ENCODE results near the gene TACC2.

TACC2 gene

DNA sequence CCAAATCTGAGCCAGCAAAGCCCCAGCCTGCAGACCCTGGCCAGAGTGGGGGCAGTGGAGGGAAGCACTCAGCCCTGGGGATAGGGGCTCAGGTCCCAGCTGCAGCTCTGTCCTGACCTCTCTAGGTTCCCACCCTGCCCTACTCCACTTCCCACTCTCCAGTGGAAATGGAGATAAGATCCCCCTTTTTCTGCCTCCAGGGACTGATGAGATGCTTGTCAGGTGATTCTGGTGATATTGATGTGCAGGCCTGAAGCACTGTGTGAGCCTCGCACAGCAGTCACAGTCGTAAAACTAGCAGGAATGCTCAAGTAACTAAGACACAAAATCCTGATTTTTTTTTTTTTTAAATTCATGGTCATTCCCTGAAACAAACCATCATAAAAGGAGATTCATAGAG is 227.1 kb downstream of the TACC2 start:
- Histone ChIP-seq H3K4me3 (ENCODE audit: insufficient read depth, low read depth, low read length, poor library complexity, severe bottlenecking) (no peak overlapping the region), H3K27ac (ENCODE audit: insufficient read depth, low read length, poor library complexity, severe bottlenecking) (no peak overlapping the region), H3K36me3 (ENCODE audit: control insufficient read depth, insufficient read depth, low read length) (no peaks in the 10 kb centered on the region), H3K9me3 (ENCODE audit: control insufficient read depth, low read length) (no peaks in the 10 kb centered on the region), H3K4me1 (ENCODE audit: control insufficient read depth, insufficient read depth, low read length, poor library complexity, severe bottlenecking) (no peaks in the 10 kb centered on the region), H3K27me3 (replicated peaks; ENCODE audit: control insufficient read depth, insufficient read depth, low read length, poor library complexity, severe bottlenecking) (no peaks in the 10 kb centered on the region)
- no peak for DNase-seq

DNA sequence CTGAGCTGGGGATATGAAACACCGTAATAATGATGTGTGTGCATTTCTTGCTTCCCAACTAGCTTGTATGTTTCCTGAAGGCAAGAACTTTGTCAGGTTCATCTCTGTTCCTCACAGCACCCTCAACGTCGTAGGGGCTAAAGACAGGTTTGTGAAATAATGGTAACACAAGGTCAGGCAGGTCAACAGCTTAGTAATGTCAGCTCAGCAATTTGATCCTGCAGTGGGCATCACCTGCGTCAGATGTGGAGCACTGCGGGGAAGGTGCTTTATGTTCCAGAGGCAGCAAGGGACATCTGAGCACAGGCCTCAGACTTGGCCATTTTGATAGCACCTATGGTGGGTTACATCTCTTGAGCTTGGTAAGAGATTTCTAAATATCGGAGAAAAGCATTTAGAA is 230.4 kb downstream of the TACC2 start:
- no peaks in the 10 kb centered on the region for H3K27me3 ChIP-seq (replicated peaks; ENCODE audit: control insufficient read depth, insufficient read depth, low read length, poor library complexity, severe bottlenecking)
- H3K9me3 ChIP-seq (ENCODE audit: control insufficient read depth, low read length) = no peaks in the 10 kb centered on the region
- H3K36me3 ChIP-seq (ENCODE audit: control insufficient read depth, insufficient read depth, low read length) = no peaks in the 10 kb centered on the region
- no peak for DNase-seq
- no peak overlapping the region for H3K27ac ChIP-seq (ENCODE audit: insufficient read depth, low read length, poor library complexity, severe bottlenecking)
- no peak overlapping the region for H3K4me3 ChIP-seq (ENCODE audit: insufficient read depth, low read depth, low read length, poor library complexity, severe bottlenecking)
- no peaks in the 10 kb centered on the region for H3K4me1 ChIP-seq (ENCODE audit: control insufficient read depth, insufficient read depth, low read length, poor library complexity, severe bottlenecking)

DNA sequence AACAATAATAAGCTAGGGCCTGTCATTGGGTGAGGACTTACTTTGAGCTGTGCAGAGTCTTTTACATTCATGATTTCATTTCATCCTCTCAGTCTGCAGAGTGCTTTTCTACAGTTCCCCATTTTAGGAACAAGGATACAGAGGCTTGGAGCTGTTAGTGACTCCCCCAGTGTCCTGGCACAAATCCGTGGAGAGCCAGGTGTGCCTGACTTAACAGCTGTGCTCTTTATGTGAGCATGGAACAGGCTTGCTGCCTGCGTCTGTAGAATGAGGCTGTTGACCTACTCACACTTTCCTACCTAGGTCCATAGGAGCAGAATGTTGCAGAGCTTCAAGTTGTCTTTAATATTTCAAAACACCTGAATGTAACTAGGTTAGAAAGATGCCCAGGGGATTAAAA is 231.8 kb downstream of the TACC2 start:
- H3K9me3 ChIP-seq (ENCODE audit: control insufficient read depth, low read length) = no peaks in the 10 kb centered on the region

DNA sequence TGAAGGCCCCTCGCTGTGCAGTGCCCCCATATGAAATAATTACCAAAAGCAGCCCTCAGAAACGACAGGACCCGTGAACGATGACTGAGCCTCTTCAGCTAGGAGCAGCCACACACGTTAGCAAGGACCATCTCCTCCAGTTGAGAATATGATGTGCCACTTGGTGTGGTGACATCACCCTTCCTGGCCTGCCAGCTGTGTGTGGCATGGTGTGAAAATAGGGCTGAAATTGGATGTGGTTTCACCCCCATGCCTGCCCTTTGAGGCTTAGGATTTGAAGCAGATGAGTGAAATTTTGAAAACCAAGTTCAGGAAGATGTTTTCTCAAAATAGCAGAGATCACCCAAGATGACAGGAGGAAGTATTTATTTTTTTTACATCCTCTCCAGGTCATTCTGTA is 233.0 kb downstream of the TACC2 start:
- Histone ChIP-seq H3K27me3 (replicated peaks; ENCODE audit: control insufficient read depth, insufficient read depth, low read length, poor library complexity, severe bottlenecking) (no peaks in the 10 kb centered on the region), H3K9me3 (ENCODE audit: control insufficient read depth, low read length) (no peaks in the 10 kb centered on the region), H3K4me3 (ENCODE audit: insufficient read depth, low read depth, low read length, poor library complexity, severe bottlenecking) (no peak overlapping the region), H3K36me3 (ENCODE audit: control insufficient read depth, insufficient read depth, low read length) (no peaks in the 10 kb centered on the region), H3K4me1 (ENCODE audit: control insufficient read depth, insufficient read depth, low read length, poor library complexity, severe bottlenecking) (no peaks in the 10 kb centered on the region), H3K27ac (ENCODE audit: insufficient read depth, low read length, poor library complexity, severe bottlenecking) (no peak overlapping the region)
- no peak for DNase-seq

More for the DNA sequence above, 231.8 kb downstream of the TACC2 start:
- Histone ChIP-seq H3K36me3 (ENCODE audit: control insufficient read depth, insufficient read depth, low read length) (no peaks in the 10 kb centered on the region), H3K27ac (ENCODE audit: insufficient read depth, low read length, poor library complexity, severe bottlenecking) (no peak overlapping the region), H3K4me3 (ENCODE audit: insufficient read depth, low read depth, low read length, poor library complexity, severe bottlenecking) (no peak overlapping the region), H3K4me1 (ENCODE audit: control insufficient read depth, insufficient read depth, low read length, poor library complexity, severe bottlenecking) (no peaks in the 10 kb centered on the region), H3K27me3 (replicated peaks; ENCODE audit: control insufficient read depth, insufficient read depth, low read length, poor library complexity, severe bottlenecking) (no peaks in the 10 kb centered on the region)
- DNase-seq = no peak

DNA sequence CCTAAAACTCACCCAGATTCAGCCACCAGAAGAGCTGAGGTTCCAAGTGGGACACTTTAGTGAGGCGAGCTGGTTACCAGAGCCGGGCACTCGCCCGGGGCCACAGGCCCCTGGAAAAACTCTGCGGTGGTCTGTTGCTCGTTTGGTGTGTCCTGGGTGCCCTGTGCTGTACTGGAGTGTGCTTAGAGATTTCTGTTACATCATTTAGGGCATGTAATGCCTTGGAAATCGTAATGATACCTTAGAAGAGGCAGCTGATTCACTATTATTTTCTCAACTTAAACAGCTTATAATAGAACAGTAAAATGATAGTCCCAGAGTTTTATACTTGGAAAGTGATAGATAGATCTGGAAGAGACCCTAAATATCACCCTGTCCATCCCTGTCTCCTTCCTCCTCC is 233.7 kb downstream of the TACC2 start:
- DNase-seq = no peak
- Histone ChIP-seq H3K36me3 (ENCODE audit: control insufficient read depth, insufficient read depth, low read length) (no peaks in the 10 kb centered on the region), H3K4me3 (ENCODE audit: insufficient read depth, low read depth, low read length, poor library complexity, severe bottlenecking) (no peak overlapping the region), H3K9me3 (ENCODE audit: control insufficient read depth, low read length) (no peaks in the 10 kb centered on the region), H3K27ac (ENCODE audit: insufficient read depth, low read length, poor library complexity, severe bottlenecking) (no peak overlapping the region), H3K27me3 (replicated peaks; ENCODE audit: control insufficient read depth, insufficient read depth, low read length, poor library complexity, severe bottlenecking) (no peaks in the 10 kb centered on the region), H3K4me1 (ENCODE audit: control insufficient read depth, insufficient read depth, low read length, poor library complexity, severe bottlenecking) (no peaks in the 10 kb centered on the region)

DNA sequence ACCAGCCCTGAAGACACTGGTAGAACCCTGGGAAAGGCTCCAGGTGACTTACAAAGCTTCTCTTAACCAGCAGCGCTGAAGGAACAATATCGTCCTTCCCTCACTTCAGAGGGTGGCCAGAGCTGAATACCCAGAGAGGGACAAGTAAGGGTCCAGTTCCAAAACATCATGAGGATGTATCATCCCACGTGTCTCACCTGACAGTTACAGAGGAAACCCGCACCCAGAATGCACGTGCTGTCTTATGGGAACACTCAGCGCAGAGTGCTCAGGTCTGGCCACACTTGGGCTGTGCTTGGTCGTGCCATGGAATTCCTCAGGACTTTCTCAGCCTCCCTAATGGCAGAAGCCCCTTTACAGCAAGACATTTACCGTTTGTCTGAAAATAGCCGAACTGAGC is 235.2 kb downstream of the TACC2 start:
- DNase-seq = no peak
- no peaks in the 10 kb centered on the region for H3K36me3 ChIP-seq (ENCODE audit: control insufficient read depth, insufficient read depth, low read length)
- H3K27me3 ChIP-seq (replicated peaks; ENCODE audit: control insufficient read depth, insufficient read depth, low read length, poor library complexity, severe bottlenecking) = no peaks in the 10 kb centered on the region
- no peak overlapping the region for H3K4me3 ChIP-seq (ENCODE audit: insufficient read depth, low read depth, low read length, poor library complexity, severe bottlenecking)
- H3K4me1 ChIP-seq (ENCODE audit: control insufficient read depth, insufficient read depth, low read length, poor library complexity, severe bottlenecking) = no peaks in the 10 kb centered on the region
- no peaks in the 10 kb centered on the region for H3K9me3 ChIP-seq (ENCODE audit: control insufficient read depth, low read length)
- no peak overlapping the region for H3K27ac ChIP-seq (ENCODE audit: insufficient read depth, low read length, poor library complexity, severe bottlenecking)

DNA sequence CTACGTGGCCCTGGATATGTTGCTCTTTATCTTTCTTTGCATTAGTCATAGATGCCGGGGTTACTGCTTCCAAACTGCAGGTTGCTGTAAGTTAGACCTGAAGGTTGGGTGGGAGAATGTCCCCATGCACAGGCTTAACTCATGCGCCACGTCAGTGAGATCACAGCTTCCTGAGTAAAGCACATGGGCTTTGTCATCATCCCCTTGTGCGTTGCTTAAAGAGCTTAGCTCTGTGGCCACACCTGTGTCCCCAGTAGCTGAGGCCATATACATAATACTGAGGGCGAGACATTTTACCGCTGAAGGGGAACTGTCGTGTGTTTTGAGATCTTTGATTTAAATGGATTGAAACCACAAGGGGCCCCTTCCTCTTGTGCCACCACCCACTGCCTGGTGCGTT is 236.4 kb downstream of the TACC2 start:
- no peak for DNase-seq
- no peaks in the 10 kb centered on the region for H3K36me3 ChIP-seq (ENCODE audit: control insufficient read depth, insufficient read depth, low read length)
- no peak overlapping the region for H3K4me3 ChIP-seq (ENCODE audit: insufficient read depth, low read depth, low read length, poor library complexity, severe bottlenecking)
- no peak overlapping the region for H3K27ac ChIP-seq (ENCODE audit: insufficient read depth, low read length, poor library complexity, severe bottlenecking)
- H3K9me3 ChIP-seq (ENCODE audit: control insufficient read depth, low read length) = no peaks in the 10 kb centered on the region
- H3K4me1 ChIP-seq (ENCODE audit: control insufficient read depth, insufficient read depth, low read length, poor library complexity, severe bottlenecking) = no peaks in the 10 kb centered on the region
- no peaks in the 10 kb centered on the region for H3K27me3 ChIP-seq (replicated peaks; ENCODE audit: control insufficient read depth, insufficient read depth, low read length, poor library complexity, severe bottlenecking)

DNA sequence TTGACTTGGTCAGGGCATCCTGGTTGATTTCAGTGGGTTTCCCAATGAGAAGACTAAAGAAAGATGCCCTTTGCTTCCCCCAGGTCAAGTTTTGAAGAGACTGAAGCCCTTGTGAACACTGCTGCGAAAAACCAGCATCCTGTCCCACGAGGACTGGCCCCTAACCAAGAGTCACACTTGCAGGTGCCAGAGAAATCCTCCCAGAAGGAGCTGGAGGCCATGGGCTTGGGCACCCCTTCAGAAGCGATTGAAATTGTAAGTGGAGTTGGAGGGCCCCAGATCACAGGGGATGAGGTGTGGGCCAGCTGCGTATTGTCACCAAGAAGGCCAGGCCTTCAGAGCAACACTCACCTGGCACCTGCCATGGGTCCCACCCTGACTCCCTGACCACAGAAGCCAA is 238.8 kb downstream of the TACC2 start:
- H3K27ac ChIP-seq (ENCODE audit: insufficient read depth, low read length, poor library complexity, severe bottlenecking) = no peak overlapping the region
- DNase-seq = no peak
- H3K4me1 ChIP-seq (ENCODE audit: control insufficient read depth, insufficient read depth, low read length, poor library complexity, severe bottlenecking) = no peaks in the 10 kb centered on the region
- no peaks in the 10 kb centered on the region for H3K36me3 ChIP-seq (ENCODE audit: control insufficient read depth, insufficient read depth, low read length)
- no peaks in the 10 kb centered on the region for H3K9me3 ChIP-seq (ENCODE audit: control insufficient read depth, low read length)
- no peak overlapping the region for H3K4me3 ChIP-seq (ENCODE audit: insufficient read depth, low read depth, low read length, poor library complexity, severe bottlenecking)
- H3K27me3 ChIP-seq (replicated peaks; ENCODE audit: control insufficient read depth, insufficient read depth, low read length, poor library complexity, severe bottlenecking) = no peaks in the 10 kb centered on the region

DNA sequence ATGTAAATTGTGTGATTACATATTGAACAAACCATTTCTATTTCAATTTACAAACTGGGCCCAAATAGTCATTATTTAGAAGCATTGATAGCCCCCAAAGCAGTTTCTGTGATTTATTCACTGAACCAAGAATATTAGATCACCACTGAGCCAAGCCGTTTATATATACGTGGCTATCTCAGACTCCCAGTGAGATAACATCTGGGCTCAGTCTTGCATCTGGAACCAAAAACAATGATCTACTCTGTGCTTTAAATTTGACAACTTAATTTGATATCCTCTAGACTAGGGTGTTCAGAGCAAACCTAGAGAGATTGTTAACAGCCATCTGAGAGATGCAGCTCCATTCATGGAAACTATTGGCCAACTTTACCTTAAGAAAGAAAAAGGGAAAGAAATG is 240.7 kb downstream of the TACC2 start:
- H3K4me3 ChIP-seq (ENCODE audit: insufficient read depth, low read depth, low read length, poor library complexity, severe bottlenecking) = no peak overlapping the region
- H3K36me3 ChIP-seq (ENCODE audit: control insufficient read depth, insufficient read depth, low read length) = no peaks in the 10 kb centered on the region
- H3K27me3 ChIP-seq (replicated peaks; ENCODE audit: control insufficient read depth, insufficient read depth, low read length, poor library complexity, severe bottlenecking) = no peaks in the 10 kb centered on the region
- no peak overlapping the region for H3K27ac ChIP-seq (ENCODE audit: insufficient read depth, low read length, poor library complexity, severe bottlenecking)
- no peaks in the 10 kb centered on the region for H3K9me3 ChIP-seq (ENCODE audit: control insufficient read depth, low read length)
- H3K4me1 ChIP-seq (ENCODE audit: control insufficient read depth, insufficient read depth, low read length, poor library complexity, severe bottlenecking) = no peaks in the 10 kb centered on the region
- DNase-seq = no peak

DNA sequence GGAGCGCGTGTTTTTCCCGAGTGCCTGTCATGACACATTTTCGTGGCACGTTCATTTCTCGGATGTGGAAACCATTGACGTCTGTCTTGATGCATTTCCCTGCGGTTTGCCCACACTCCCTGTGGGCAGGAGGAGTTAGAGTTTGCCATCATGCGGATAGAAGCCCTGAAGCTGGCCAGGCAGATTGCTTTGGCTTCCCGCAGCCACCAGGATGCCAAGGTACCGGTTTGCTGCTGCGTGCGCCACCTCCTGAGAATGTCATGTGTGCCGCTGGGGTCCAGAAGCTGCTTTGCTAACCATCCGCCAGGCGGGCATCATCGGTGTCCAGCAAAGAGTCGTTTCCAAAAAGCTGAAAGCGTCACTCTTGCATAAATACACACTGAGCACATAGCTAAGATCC is 241.3 kb downstream of the TACC2 start:
- Histone ChIP-seq H3K36me3 (ENCODE audit: control insufficient read depth, insufficient read depth, low read length) (no peaks in the 10 kb centered on the region), H3K27me3 (replicated peaks; ENCODE audit: control insufficient read depth, insufficient read depth, low read length, poor library complexity, severe bottlenecking) (no peaks in the 10 kb centered on the region), H3K4me3 (ENCODE audit: insufficient read depth, low read depth, low read length, poor library complexity, severe bottlenecking) (no peak overlapping the region), H3K4me1 (ENCODE audit: control insufficient read depth, insufficient read depth, low read length, poor library complexity, severe bottlenecking) (no peaks in the 10 kb centered on the region), H3K27ac (ENCODE audit: insufficient read depth, low read length, poor library complexity, severe bottlenecking) (no peak overlapping the region), H3K9me3 (ENCODE audit: control insufficient read depth, low read length) (no peaks in the 10 kb centered on the region)
- no peak for DNase-seq

DNA sequence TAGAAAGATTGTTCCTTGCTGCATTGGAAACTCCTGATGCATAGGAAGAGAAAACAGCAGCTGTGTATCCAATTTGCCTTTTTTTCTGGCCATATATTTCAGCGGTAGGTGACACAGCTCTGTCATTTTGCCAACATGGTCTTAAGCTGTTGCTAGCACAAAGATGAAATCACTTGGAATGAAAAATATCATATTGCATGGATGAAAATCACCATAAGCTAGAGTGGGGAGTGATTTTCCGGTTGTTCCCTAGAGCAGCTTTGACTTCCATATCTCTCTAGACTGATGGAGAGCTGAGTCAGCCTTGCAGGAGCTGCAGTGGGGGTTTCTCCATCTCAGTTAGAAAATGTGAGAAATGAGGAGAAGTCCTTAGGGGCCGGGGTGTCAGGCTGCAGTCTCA is 243.8 kb downstream of the TACC2 start:
- Histone ChIP-seq H3K4me1 (ENCODE audit: control insufficient read depth, insufficient read depth, low read length, poor library complexity, severe bottlenecking) (no peaks in the 10 kb centered on the region), H3K9me3 (ENCODE audit: control insufficient read depth, low read length) (no peaks in the 10 kb centered on the region), H3K36me3 (ENCODE audit: control insufficient read depth, insufficient read depth, low read length) (no peaks in the 10 kb centered on the region), H3K27ac (ENCODE audit: insufficient read depth, low read length, poor library complexity, severe bottlenecking) (no peak overlapping the region), H3K4me3 (ENCODE audit: insufficient read depth, low read depth, low read length, poor library complexity, severe bottlenecking) (no peak overlapping the region), H3K27me3 (replicated peaks; ENCODE audit: control insufficient read depth, insufficient read depth, low read length, poor library complexity, severe bottlenecking) (no peaks in the 10 kb centered on the region)
- no peak for DNase-seq
